Measurements from ENCODE around the gene TBC1D22B. TPM values are rescaled to one million over a fixed set of nuclear protein-coding genes. Genes with fewer than 3 reads are reported as not detected.

Gene TBC1D22B
- total and polyA plus RNA-seq, 9 of the 15 experiments (the other 6 are each of a cell fraction or from before 2014, with no cell fraction given): 4.8 to 24.2 (median 13.5) TPM

DNA sequence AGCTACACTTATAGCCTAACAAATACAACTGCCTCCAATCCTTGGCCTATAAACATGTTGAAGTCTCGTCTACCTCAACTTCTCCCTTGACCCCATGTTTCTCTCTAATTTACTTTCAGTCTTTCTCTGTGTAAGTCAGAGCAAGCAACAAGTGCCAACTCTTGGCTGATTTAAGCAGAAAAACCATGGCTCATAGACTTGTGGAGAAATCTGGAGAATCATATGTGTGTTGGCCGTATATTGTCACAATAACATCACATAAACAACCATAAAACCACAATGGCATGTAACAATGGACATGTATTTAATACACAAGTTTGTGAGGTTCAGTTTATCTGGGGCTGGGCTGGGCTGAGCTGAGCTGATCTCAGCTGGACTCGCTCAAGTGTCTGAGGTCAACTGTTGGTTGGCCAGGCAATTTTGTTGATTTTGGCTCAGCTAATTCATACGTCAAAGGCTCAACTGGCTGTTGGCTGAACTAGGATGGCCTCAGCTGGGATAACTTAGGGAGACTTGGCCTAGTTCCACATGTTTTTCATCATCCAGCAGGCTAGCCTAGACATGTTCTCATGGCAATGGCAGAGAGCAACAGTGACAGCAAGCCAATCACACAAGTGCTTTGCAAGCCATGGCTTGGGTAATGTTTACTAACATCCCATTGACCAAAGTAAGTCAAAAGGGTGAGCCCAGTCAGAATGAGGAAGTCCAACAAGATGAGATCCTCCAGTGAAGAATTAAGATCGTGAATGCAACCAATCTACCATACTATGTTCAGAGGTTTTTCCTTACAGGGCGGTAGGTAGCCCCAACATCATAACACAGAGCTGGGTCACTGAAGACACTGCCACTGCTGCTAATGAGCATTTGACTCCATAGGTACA is 12.9 kb upstream of the TBC1D22B start (continued):
- TF ChIP-seq, protein P1, sequence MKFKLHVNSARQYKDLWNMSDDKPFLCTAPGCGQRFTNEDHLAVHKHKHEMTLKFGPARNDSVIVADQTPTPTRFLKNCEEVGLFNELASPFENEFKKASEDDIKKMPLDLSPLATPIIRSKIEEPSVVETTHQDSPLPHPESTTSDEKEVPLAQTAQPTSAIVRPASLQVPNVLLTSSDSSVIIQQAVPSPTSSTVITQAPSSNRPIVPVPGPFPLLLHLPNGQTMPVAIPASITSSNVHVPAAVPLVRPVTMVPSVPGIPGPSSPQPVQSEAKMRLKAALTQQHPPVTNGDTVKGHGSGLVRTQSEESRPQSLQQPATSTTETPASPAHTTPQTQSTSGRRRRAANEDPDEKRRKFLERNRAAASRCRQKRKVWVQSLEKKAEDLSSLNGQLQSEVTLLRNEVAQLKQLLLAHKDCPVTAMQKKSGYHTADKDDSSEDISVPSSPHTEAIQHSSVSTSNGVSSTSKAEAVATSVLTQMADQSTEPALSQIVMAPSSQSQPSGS (CRISPR knock-in tag; IDR thresholded peaks at IDR 0.05): no peak
- no peak for TF ChIP-seq CBX1 (IDR thresholded peaks at IDR 0.05; ENCODE audit: low read depth)
- TF ChIP-seq NFRKB (IDR thresholded peaks at IDR 0.05; ENCODE audit: low read depth): no peak
- TF ChIP-seq, protein P2, sequence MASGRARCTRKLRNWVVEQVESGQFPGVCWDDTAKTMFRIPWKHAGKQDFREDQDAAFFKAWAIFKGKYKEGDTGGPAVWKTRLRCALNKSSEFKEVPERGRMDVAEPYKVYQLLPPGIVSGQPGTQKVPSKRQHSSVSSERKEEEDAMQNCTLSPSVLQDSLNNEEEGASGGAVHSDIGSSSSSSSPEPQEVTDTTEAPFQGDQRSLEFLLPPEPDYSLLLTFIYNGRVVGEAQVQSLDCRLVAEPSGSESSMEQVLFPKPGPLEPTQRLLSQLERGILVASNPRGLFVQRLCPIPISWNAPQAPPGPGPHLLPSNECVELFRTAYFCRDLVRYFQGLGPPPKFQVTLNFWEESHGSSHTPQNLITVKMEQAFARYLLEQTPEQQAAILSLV (tag; IDR thresholded peaks at IDR 0.05): no peak
- no peak for TF ChIP-seq TAF7 (tag; IDR thresholded peaks at IDR 0.05)
- no peak for TF ChIP-seq ZNF212 (CRISPR knock-in tag; IDR thresholded peaks at IDR 0.05)
- TF ChIP-seq, protein P3, sequence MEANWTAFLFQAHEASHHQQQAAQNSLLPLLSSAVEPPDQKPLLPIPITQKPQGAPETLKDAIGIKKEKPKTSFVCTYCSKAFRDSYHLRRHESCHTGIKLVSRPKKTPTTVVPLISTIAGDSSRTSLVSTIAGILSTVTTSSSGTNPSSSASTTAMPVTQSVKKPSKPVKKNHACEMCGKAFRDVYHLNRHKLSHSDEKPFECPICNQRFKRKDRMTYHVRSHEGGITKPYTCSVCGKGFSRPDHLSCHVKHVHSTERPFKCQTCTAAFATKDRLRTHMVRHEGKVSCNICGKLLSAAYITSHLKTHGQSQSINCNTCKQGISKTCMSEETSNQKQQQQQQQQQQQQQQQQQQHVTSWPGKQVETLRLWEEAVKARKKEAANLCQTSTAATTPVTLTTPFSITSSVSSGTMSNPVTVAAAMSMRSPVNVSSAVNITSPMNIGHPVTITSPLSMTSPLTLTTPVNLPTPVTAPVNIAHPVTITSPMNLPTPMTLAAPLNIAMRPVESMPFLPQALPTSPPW (CRISPR knock-in tag; IDR thresholded peaks at IDR 0.05): 0 out of 2 replicates have a peak, but pooled peaks have one; percentile 23
- TF ChIP-seq ZNF175 (CRISPR knock-in tag; IDR thresholded peaks at IDR 0.05; ENCODE audit: low read depth): no peak; the same call in 1 of the 2 replicates
- peak; percentile 52 for TF ChIP-seq TBP (optimal IDR thresholded peaks at IDR 0.05; ENCODE audit: low read depth, low read length)
- no peak for TF ChIP-seq ZBTB1 (CRISPR knock-in tag; IDR thresholded peaks at IDR 0.05; ENCODE audit: borderline replicate concordance, low read depth)
- peak; percentile 99 for TF ChIP-seq SPI1 (IDR thresholded peaks at IDR 0.05; ENCODE audit: borderline replicate concordance, low read depth, low read length)
- TF ChIP-seq, protein P4, sequence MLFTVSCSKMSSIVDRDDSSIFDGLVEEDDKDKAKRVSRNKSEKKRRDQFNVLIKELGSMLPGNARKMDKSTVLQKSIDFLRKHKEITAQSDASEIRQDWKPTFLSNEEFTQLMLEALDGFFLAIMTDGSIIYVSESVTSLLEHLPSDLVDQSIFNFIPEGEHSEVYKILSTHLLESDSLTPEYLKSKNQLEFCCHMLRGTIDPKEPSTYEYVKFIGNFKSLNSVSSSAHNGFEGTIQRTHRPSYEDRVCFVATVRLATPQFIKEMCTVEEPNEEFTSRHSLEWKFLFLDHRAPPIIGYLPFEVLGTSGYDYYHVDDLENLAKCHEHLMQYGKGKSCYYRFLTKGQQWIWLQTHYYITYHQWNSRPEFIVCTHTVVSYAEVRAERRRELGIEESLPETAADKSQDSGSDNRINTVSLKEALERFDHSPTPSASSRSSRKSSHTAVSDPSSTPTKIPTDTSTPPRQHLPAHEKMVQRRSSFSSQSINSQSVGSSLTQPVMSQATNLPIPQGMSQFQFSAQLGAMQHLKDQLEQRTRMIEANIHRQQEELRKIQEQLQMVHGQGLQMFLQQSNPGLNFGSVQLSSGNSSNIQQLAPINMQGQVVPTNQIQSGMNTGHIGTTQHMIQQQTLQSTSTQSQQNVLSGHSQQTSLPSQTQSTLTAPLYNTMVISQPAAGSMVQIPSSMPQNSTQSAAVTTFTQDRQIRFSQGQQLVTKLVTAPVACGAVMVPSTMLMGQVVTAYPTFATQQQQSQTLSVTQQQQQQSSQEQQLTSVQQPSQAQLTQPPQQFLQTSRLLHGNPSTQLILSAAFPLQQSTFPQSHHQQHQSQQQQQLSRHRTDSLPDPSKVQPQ (CRISPR knock-in tag; IDR thresholded peaks at IDR 0.05; ENCODE audit: borderline replicate concordance): no peak
- TF ChIP-seq ILF3 (IDR thresholded peaks at IDR 0.05; ENCODE audit: borderline replicate concordance): no peak
- no peak for TF ChIP-seq RUNX1 (IDR thresholded peaks at IDR 0.05; ENCODE audit: low read depth)
- TF ChIP-seq, protein P5, sequence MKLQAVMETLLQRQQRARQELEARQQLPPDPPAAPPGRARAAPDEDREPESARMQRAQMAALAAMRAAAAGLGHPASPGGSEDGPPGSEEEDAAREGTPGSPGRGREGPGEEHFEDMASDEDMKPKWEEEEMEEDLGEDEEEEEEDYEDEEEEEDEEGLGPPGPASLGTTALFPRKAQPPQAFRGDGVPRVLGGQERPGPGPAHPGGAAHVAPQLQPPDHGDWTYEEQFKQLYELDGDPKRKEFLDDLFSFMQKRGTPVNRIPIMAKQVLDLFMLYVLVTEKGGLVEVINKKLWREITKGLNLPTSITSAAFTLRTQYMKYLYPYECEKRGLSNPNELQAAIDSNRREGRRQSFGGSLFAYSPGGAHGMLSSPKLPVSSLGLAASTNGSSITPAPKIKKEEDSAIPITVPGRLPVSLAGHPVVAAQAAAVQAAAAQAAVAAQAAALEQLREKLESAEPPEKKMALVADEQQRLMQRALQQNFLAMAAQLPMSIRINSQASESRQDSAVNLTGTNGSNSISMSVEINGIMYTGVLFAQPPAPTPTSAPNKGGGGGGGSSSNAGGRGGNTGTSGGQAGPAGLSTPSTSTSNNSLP (IDR thresholded peaks at IDR 0.05; ENCODE audit: borderline replicate concordance, low read depth, low read length): 0 out of 2 replicates have a peak, but pooled peaks have one; percentile 16
- peak; percentile 27; the same call in 1 of the 2 replicates for TF ChIP-seq CXXC5 (CRISPR knock-in tag; IDR thresholded peaks at IDR 0.05)
- TF ChIP-seq HNRNPLL (IDR thresholded peaks at IDR 0.05; ENCODE audit: low read depth, low read length, poor library complexity, severe bottlenecking): peak; percentile 50
- TF ChIP-seq KAT8 (IDR thresholded peaks at IDR 0.05; ENCODE audit: low read depth): no peak
- no peak; the same call in 1 of the 2 replicates for TF ChIP-seq ARID1B (IDR thresholded peaks at IDR 0.05)
